VCaP (cell line): Measurements from ENCODE around the gene B4GALT6.

Source experiments
- H3K27ac ChIP-seq: fragments of 450-650 bp; 2 replicates; pipeline ENCODE4 v1.5.1; 2017
- CTCF ChIP-seq: fragments of 450-650 bp; conservative IDR thresholded peaks from 2 replicates; pipeline ENCODE4 v1.5.1; 2017; ENCODE audit warnings: mild to moderate bottlenecking, moderate library complexity

B4GALT6 gene

GRCh38 chr18:31702449-31702848 is 18.1 kb upstream of the B4GALT6 start:
- no peak for TF ChIP-seq CTCF
- H3K27ac ChIP-seq: no peak overlapping the region

GRCh38 chr18:31701744-31702143 is 17.4 kb upstream of the B4GALT6 start:
- no peak overlapping the region for H3K27ac ChIP-seq
- TF ChIP-seq CTCF: no peak

- no peak for TF ChIP-seq CTCF
- no peak overlapping the region for H3K27ac ChIP-seq
Measured at GRCh38 chr18:31700990-31701389, 16.6 kb upstream of the B4GALT6 start.

DNA sequence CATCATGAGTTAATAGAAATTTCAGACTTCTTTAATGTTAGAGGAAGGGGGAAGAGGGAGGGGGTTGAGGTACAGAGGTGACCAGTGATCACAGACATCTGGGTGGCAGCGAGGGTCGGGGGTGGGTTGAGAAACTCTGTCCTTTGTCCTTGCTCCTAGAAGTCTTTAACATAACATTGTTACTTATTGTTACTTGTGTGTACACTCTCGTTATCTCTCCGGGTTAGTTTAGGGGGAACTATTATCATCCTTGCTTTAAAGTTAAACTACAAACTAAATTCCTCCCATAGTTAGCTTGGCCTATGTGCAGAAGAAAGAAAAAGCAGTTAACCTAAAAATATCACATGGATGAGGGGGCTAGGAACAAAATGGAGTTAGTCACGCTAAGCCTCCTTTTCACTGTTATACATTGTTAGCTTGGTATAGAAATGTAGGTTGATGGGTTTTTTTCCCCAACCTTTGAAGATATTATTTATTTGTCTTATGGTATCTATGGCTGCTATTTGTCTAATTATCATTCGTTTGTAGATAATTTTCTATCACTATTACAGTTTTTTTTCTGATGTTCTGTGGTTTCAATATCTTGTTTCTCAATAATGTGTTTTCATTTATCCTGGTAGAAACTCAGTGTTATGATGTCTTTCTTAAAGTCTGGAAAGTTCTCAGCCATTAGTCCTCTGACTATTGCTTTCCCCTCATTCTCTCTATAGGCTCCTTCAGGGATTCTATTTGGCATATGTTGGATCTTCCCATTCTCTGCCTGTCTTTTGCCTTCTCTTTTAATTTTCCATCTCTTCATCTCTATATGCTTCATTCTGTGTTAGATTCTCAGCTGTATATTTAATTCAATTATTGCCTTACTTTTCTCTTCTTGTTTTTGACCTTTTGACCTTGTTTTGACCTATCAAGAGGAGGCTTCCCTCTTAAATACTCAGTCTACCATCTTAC is 13.2 kb upstream of the B4GALT6 start:
- TF ChIP-seq CTCF: no peak
- H3K27ac ChIP-seq: no peak overlapping the region

DNA sequence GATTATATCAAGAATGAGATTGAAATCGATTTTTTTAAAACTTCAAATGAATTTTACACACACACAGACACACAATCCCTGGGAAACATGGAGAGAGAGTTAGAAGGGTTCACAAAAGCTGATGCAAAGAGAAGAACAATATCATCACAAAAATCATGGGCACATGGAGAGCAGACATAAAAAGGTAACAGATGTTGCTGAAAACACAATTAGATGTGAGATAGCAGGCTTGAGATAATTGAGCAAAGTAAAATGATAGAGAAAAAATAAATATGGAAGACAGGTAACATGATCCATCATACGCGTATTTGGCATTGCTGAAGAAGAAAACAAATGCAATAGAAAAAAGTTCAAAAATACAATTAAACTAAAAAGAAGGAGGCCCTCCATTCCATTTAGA is 11.6 kb upstream of the B4GALT6 start:
- TF ChIP-seq CTCF: no peak
- H3K27ac ChIP-seq: no peak overlapping the region

GRCh38 chr18:31694297-31694696 is 9.9 kb upstream of the B4GALT6 start:
- no peak for TF ChIP-seq CTCF
- no peak overlapping the region for H3K27ac ChIP-seq

- TF ChIP-seq CTCF: no peak
- no peak overlapping the region for H3K27ac ChIP-seq
Measured at GRCh38 chr18:31688606-31689005, 4.2 kb upstream of the B4GALT6 start.
